GM21737 (cell line): Measurements from ENCODE around the gene HIC1.

Experiments used
- ATAC-seq: cut with Tn5 transposase; IDR thresholded peaks from one replicate; pipeline ENCODE4 v1.9.1; 2021; ENCODE audit warnings: mild to moderate bottlenecking, moderate library complexity; ENCODE audit not compliant: unreplicated experiment

Gene HIC1

GRCh38 chr17:2025220-2025621 lies 29.7 kb upstream of the HIC1 start, which contains the start of gene RTN4RL1:
RTN4RL1 (minus strand) TSS chr17:2025334; CDS start chr17:2024865, 469 bp downstream.
- ATAC-seq, result no peak

- no peak for ATAC-seq
These were observed 29.1 kb upstream of the HIC1 start for GRCh38 chr17:2025622-2026309.

GRCh38 chr17:2027528-2028233 lies 27.2 kb upstream of the HIC1 start:
- no peak for ATAC-seq

GRCh38 chr17:2028234-2028614 lies 26.7 kb upstream of the HIC1 start:
- ATAC-seq, result no peak

- no peak for ATAC-seq
These were observed 26.2 kb upstream of the HIC1 start for GRCh38 chr17:2028737-2029136.

GRCh38 chr17:2029911-2030778 lies 24.8 kb upstream of the HIC1 start, which contains the start of gene DPH1:
DPH1 (plus strand) TSS chr17:2030153; CDS start chr17:2030170, 17 bp downstream.
- ATAC-seq, result peak; percentile 70

- ATAC-seq, result no peak
These were observed 24.1 kb upstream of the HIC1 start for GRCh38 chr17:2030779-2031163.

- no peak for ATAC-seq
These were observed 21.8 kb upstream of the HIC1 start for GRCh38 chr17:2033153-2033552.

GRCh38 chr17:2034157-2034556 lies 20.7 kb upstream of the HIC1 start:
- no peak for ATAC-seq

- ATAC-seq, result no peak
These were observed 19.9 kb upstream of the HIC1 start for GRCh38 chr17:2034806-2035540.

GRCh38 chr17:2035541-2036488 lies 19.1 kb upstream of the HIC1 start:
- no peak for ATAC-seq

GRCh38 chr17:2037155-2037554 lies 17.7 kb upstream of the HIC1 start:
- ATAC-seq, result no peak

GRCh38 chr17:2040219-2040827 lies 14.6 kb upstream of the HIC1 start:
- ATAC-seq, result no peak

GRCh38 chr17:2040942-2041560 lies 13.9 kb upstream of the HIC1 start:
- ATAC-seq, result no peak

- peak; percentile 85 for ATAC-seq
These were observed 13.1 kb upstream of the HIC1 start, which contains the start of gene OVCA2 for GRCh38 chr17:2041561-2042389. OVCA2 (plus strand) TSS chr17:2042022; CDS start chr17:2042048, 26 bp downstream.

GRCh38 chr17:2042390-2042847 lies 12.5 kb upstream of the HIC1 start:
- ATAC-seq, result no peak

GRCh38 chr17:2042933-2043332 lies 12.0 kb upstream of the HIC1 start:
- no peak for ATAC-seq

GRCh38 chr17:2043785-2044184 lies 11.1 kb upstream of the HIC1 start:
- no peak for ATAC-seq
